PFSK-1 (cell line): ENCODE data around the gene CACNA1D.

Experiments
- FOXP2 ChIP-seq: optimal IDR thresholded peaks from 2 replicates; pipeline ENCODE3; 2011; ENCODE audit warnings: borderline replicate concordance, control low read depth, inconsistent platforms; ENCODE audit not compliant: insufficient read depth; ENCODE audit errors: extremely low read length, extremely low read depth
- POLR2AphosphoS5 ChIP-seq: IDR thresholded peaks from 2 replicates; pipeline ENCODE4 v1.6.1; 2012; ENCODE audit warnings: low read depth, mild to moderate bottlenecking, control low read depth, low read length, moderate library complexity
- REST ChIP-seq, 2 experiments: IDR thresholded peaks; 2 replicates each; pipeline versions ENCODE4 v1.6.1 to v1.8.0; 2011 to 2012; ENCODE audit warnings: low read depth in 2 of 2, low read length in 2 of 2, control low read depth in 1 of 2, inconsistent platforms in 1 of 2, mild to moderate bottlenecking in 1 of 2, moderate library complexity in 1 of 2; ENCODE audit not compliant: insufficient read depth in 1 of 2
- SIN3A ChIP-seq: IDR thresholded peaks from 2 replicates; pipeline ENCODE4 v1.6.1; 2012; ENCODE audit warnings: mild to moderate bottlenecking, low read length, moderate library complexity, borderline replicate concordance; ENCODE audit not compliant: insufficient read depth
- TAF1 ChIP-seq: IDR thresholded peaks from 2 replicates; pipeline ENCODE4 v1.6.1; 2012; ENCODE audit warnings: low read length, control low read depth, borderline replicate concordance; ENCODE audit not compliant: insufficient read depth

GRCh38 chr3:53804697-53805462, 310.5 kb downstream of the CACNA1D start:
- no peak for TF ChIP-seq TAF1
- TF ChIP-seq POLR2AphosphoS5 = no peak
- TF ChIP-seq REST (IDR thresholded peaks at IDR 0.05; ENCODE audit: insufficient read depth in 1 of 2, low read depth in 2 of 2, low read length in 2 of 2) = no peak
- no peak for TF ChIP-seq SIN3A
- no peak for TF ChIP-seq FOXP2
